GM21360 (cell line): ENCODE data around the gene ARGLU1.
"Not testable (repeated sequence)": the region's sequence is repeated elsewhere in the genome, so short reads cannot be mapped to it uniquely, and the experiment has no call there.

Experiments used
- ATAC-seq: cut with Tn5 transposase; IDR thresholded peaks from one replicate; pipeline ENCODE4 v1.9.1; 2021; ENCODE audit warnings: mild to moderate bottlenecking, moderate library complexity; ENCODE audit not compliant: unreplicated experiment

Gene ARGLU1

GRCh38 chr13:106567474-106568298 lies at the start of gene ARGLU1:
TSS of gene ARGLU1 (minus strand) at chr13:106568137. CDS start at chr13:106567919, 218 bp downstream.
- peak; percentile 75 for ATAC-seq

- ATAC-seq = no peak
These were observed 49.6 kb upstream of the ARGLU1 start for GRCh38 chr13:106617561-106617960.

GRCh38 chr13:106616729-106617128 lies 48.8 kb upstream of the ARGLU1 start:
- ATAC-seq = no peak

GRCh38 chr13:106614874-106615273 lies 46.9 kb upstream of the ARGLU1 start:
- no peak for ATAC-seq

GRCh38 chr13:106612688-106613087 lies 44.8 kb upstream of the ARGLU1 start:
- no peak for ATAC-seq

- ATAC-seq = no peak
These were observed 42.5 kb upstream of the ARGLU1 start for GRCh38 chr13:106610486-106610885.

- ATAC-seq = no peak
These were observed 41.2 kb upstream of the ARGLU1 start for GRCh38 chr13:106609116-106609515.

- no peak for ATAC-seq
These were observed 35.6 kb upstream of the ARGLU1 start for GRCh38 chr13:106603546-106603945.

- ATAC-seq = no peak
These were observed 34.2 kb upstream of the ARGLU1 start for GRCh38 chr13:106602178-106602577.

- no peak for ATAC-seq
These were observed 33.6 kb upstream of the ARGLU1 start for GRCh38 chr13:106601489-106601888.

GRCh38 chr13:106600798-106601135 lies 32.8 kb upstream of the ARGLU1 start:
- ATAC-seq = not testable (repeated sequence)

- no peak for ATAC-seq
These were observed 32.2 kb upstream of the ARGLU1 start for GRCh38 chr13:106599875-106600797.

GRCh38 chr13:106597749-106598395 lies 29.9 kb upstream of the ARGLU1 start:
- no peak for ATAC-seq

GRCh38 chr13:106597186-106597585 lies 29.2 kb upstream of the ARGLU1 start:
- no peak for ATAC-seq

- no peak for ATAC-seq
These were observed 28.5 kb upstream of the ARGLU1 start for GRCh38 chr13:106596275-106596937.

GRCh38 chr13:106595625-106596024 lies 27.7 kb upstream of the ARGLU1 start:
- no peak for ATAC-seq

GRCh38 chr13:106594980-106595379 lies 27.0 kb upstream of the ARGLU1 start:
- no peak for ATAC-seq

GRCh38 chr13:106593132-106593531 lies 25.2 kb upstream of the ARGLU1 start:
- no peak for ATAC-seq

GRCh38 chr13:106591299-106591698 lies 23.4 kb upstream of the ARGLU1 start:
- no peak for ATAC-seq

GRCh38 chr13:106589716-106590115 lies 21.8 kb upstream of the ARGLU1 start:
- no peak for ATAC-seq

- ATAC-seq = no peak
These were observed 20.4 kb upstream of the ARGLU1 start for GRCh38 chr13:106588367-106588766.
